Tibial artery (tissue), 4 donors: ENCODE results near the gene CACNB1.

Source experiments
- DNase-seq, 2 donors: peaks; one replicate each; pipeline ENCODE4 v3.0.0-alpha.2; 2019
- H3K27ac ChIP-seq, 2 donors: fragments of 200-600 bp; sonication (generic) in 1 of 2; 1 replicate in 1 of 2; 2 replicates in 1 of 2; pipeline ENCODE4 v1.5.1; 2018 to 2019; ENCODE audit warnings: mild to moderate bottlenecking in 1 of 2
- H3K27me3 ChIP-seq, 2 donors: fragments of 200-600 bp; sonication (generic) in 1 of 2; one replicate each; pipeline versions ENCODE4 v1.5.1 to v1.6.0; 2016 to 2019
- H3K36me3 ChIP-seq, 3 donors: fragments of 200-600 bp; sonication (generic) in 2 of 3; one replicate each; pipeline ENCODE4 v1.5.1; 2016 to 2019; ENCODE audit warnings: mild to moderate bottlenecking in 2 of 3
- H3K4me1 ChIP-seq, 4 donors: fragments of 200-600 bp; sonication (generic) in 2 of 4; 1 replicate in 3 of 4; 2 replicates in 1 of 4; pipeline ENCODE4 v1.5.1; 2016 to 2019
- H3K4me3 ChIP-seq, 2 donors: fragments of 200-600 bp; sonication (generic) in 1 of 2; 1 replicate in 1 of 2; 2 replicates in 1 of 2; pipeline ENCODE4 v1.5.1; 2018 to 2019; ENCODE audit warnings: mild to moderate bottlenecking in 2 of 2
- H3K9me3 ChIP-seq, 3 donors: fragments of 200-600 bp; sonication (generic) in 1 of 3; one replicate each; pipeline ENCODE4 v1.5.1; 2016 to 2019
- CTCF ChIP-seq, 2 experiments: fragments of 200-600 bp in 1 of 2; fragments of 450-650 bp in 1 of 2; IDR thresholded peaks; one replicate each; pipeline ENCODE4 v1.5.1; 2017 to 2019; ENCODE audit warnings: antibody characterized with exemption in 2 of 2, mild to moderate bottlenecking in 1 of 2, moderate library complexity in 1 of 2
- intact Hi-C: fragments of 100-400 bp; cut with DNase I; formaldehyde crosslinking; loops from one replicate; pipeline ENCODE4 v1.15.0; 2023; ENCODE audit warnings: low total_unique reads

The CACNB1 gene

DNA sequence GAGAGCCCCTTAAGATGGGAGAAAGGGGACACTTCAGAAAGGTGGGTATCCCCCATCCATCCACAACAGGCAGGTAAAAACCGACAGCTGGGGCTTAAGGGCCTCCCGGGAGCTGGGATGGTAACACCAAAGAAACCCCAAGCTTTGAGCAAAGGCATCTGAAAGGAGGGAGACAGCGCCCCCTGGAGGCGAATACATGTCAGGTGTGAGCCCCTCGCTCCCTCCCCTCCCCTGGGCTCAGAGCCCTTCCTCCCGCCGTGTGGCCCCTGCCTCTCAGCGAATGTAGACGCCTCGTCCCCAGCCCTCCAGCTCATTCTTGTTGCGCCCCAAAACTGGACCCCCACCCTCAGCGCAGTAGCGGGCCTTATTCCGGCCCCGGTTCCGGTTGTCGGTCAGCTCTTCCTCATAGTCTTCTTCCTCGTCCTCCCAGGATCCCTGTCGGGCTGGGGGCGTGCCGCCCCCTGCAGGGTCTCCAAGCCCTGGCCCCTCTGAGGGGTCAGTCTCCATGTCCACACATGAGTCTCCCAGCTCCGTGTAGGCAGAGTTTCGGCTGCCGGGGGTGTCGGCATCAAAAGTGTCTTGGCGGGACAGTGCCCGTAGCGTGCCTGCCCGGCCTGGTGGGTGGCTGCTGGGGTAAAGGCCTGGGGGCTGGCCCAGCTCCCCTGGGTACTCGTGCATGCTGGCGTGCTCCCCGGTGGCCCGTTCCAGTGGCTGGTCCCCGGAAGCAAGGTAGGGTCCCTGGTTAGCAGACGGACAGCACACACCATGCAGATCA lies 22.4 kb downstream of the CACNB1 start:
- H3K4me1 ChIP-seq: peaks cover 0 to 20% (median 4%) of the 10 kb centered on the region in 4 donors

DNA sequence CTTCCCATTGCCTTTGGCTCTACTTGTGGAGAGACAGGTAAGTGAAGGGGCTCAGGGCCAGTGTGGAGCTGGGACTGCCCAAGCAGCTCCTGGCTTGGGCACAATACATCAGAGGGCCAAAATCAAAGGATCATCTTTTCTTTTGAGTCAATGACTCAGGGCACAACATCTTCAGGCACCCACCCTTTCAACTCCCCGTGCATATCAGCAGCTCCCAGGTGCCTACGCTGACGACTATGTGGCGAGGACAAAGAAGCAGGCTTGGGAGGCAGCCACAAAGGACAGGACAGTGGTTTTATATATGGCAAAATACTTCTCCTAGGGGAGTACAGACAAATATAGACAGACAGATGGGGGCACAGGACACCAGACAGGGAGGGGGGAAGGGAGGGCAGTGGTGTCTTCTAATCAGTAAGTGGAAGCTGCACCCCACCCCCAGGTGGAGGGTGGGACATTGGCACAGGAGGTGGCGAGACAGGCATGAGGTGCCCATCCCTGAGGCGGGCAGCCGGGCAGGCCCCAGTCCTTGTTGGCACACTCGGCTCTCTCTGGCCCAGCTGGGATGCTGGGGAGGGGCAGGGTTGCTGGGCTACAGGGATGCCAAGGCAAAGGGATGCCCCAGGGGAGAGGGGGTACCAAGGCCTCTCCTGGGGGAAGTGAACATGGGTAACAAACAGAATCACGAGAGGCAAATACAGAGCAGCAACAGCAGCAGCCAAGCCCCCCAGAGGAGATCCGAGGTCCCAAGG lies 23.8 kb downstream of the CACNB1 start:
- no peak overlapping the region for H3K4me3 ChIP-seq
- no peaks in the 10 kb centered on the region for H3K9me3 ChIP-seq
- peaks cover 0 to 20% (median 4%) of the 10 kb centered on the region in 4 donors for H3K4me1 ChIP-seq
- no peak overlapping the region for H3K27ac ChIP-seq
- intact Hi-C loops: no loop called here
- peaks cover 21 to 37% (median 29%) of the 10 kb centered on the region in 3 donors for H3K36me3 ChIP-seq
- no peak for TF ChIP-seq CTCF (IDR thresholded peaks at IDR 0.05)
- DNase-seq: no peak
- no peaks in the 10 kb centered on the region for H3K27me3 ChIP-seq

More for the DNA sequence above, 22.4 kb downstream of the CACNB1 start:
- Histone ChIP-seq H3K9me3 (no peaks in the 10 kb centered on the region), H3K27me3 (no peaks in the 10 kb centered on the region), H3K36me3 (peaks cover 33 to 51% (median 37%) of the 10 kb centered on the region in 3 donors), H3K4me3 (no peak overlapping the region), H3K27ac (no peak overlapping the region)
- peak; percentile 61 to 84 for DNase-seq
- TF ChIP-seq CTCF (IDR thresholded peaks at IDR 0.05): peak; percentile 77 to 85
- intact Hi-C loops: no loop called here

GRCh38 chr17:39173080-39173479 lies 24.4 kb downstream of the CACNB1 start:
- H3K4me3 ChIP-seq: no peak overlapping the region
- H3K9me3 ChIP-seq: no peaks in the 10 kb centered on the region
- no peak for DNase-seq
- TF ChIP-seq CTCF (IDR thresholded peaks at IDR 0.05): no peak
- peaks cover 0 to 15% (median 4%) of the 10 kb centered on the region in 4 donors for H3K4me1 ChIP-seq
- no peaks in the 10 kb centered on the region for H3K27me3 ChIP-seq
- intact Hi-C loops: no loop called here
- H3K36me3 ChIP-seq: peaks cover 17 to 31% (median 28%) of the 10 kb centered on the region in 3 donors
- no peak overlapping the region for H3K27ac ChIP-seq

DNA sequence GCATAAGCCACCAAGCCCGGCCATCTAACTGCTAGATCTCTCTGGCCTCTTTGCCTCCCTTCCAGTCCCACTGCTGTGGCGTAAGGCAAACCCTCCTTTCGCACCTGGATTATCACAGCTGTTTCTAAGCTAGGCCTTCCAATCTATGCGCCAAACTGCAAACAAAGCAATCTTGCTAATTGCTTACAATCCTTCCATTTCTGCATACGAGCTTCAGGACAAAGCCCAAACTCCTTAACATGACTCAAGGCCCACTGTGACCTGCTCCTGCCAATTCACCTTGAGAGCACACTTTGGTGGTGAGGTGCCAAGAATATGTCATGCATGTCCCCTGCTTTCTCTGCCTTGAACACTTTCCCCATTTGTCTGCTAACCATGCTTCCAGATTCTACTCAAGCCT lies 25.5 kb downstream of the CACNB1 start:
- intact Hi-C loops: no loop called here
- Histone ChIP-seq H3K27me3 (no peaks in the 10 kb centered on the region), H3K4me1 (peaks cover 0 to 15% (median 4%) of the 10 kb centered on the region in 4 donors), H3K27ac (no peak overlapping the region), H3K9me3 (no peaks in the 10 kb centered on the region), H3K36me3 (peaks cover 8 to 20% (median 17%) of the 10 kb centered on the region in 3 donors), H3K4me3 (no peak overlapping the region)
- DNase-seq: no peak
- no peak for TF ChIP-seq CTCF (IDR thresholded peaks at IDR 0.05)

DNA sequence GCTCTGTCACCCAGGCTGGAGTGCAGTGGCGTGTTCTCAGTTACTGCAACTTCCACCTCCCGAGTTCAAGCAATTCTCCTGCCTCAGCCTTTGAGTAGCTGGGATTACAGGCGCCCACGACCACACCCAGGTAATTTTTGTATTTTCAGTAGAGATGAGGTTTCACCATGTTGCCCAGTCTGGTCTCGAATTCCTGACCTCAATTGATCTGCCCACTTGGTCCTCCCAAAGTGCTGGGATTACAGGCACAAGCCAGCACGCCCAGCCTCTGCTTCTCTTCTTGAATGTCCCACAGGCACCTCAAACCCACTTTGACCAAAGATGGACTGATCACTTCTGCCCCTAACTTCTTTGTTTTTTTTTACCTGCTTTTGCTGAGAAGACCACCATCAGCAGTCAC lies 26.9 kb downstream of the CACNB1 start:
- TF ChIP-seq CTCF (IDR thresholded peaks at IDR 0.05): no peak
- no peaks in the 10 kb centered on the region for H3K9me3 ChIP-seq
- H3K27ac ChIP-seq: no peak overlapping the region
- intact Hi-C loops: no loop called here
- H3K27me3 ChIP-seq: no peaks in the 10 kb centered on the region
- H3K4me1 ChIP-seq: peaks cover 0 to 15% (median 9%) of the 10 kb centered on the region in 4 donors
- DNase-seq: no peak
- no peak overlapping the region for H3K4me3 ChIP-seq
- peaks cover 4 to 6% (median 5%) of the 10 kb centered on the region in 3 donors for H3K36me3 ChIP-seq
